Suprapubic skin (tissue), 4 donors: ENCODE measurements around the gene C3orf52. TPM values are rescaled to one million over a fixed set of nuclear protein-coding genes. Genes with fewer than 3 reads are reported as not detected.

Experiments
- DNase-seq, 2 donors: peaks; one replicate each; pipeline ENCODE4 v3.0.0-alpha.2; 2019; ENCODE audit warnings: low spot score in 2 of 2
- H3K27ac ChIP-seq: fragments of 200-600 bp; sonication (generic); one replicate; pipeline ENCODE4 v1.5.1; 2019
- H3K27me3 ChIP-seq: fragments of 200-600 bp; sonication (generic); one replicate; pipeline ENCODE4 v1.5.1; 2019
- H3K36me3 ChIP-seq: fragments of 200-600 bp; sonication (generic); one replicate; pipeline ENCODE4 v1.5.1; 2019
- H3K4me1 ChIP-seq: fragments of 200-600 bp; sonication (generic); one replicate; pipeline ENCODE4 v1.5.1; 2019
- H3K4me3 ChIP-seq: fragments of 200-600 bp; sonication (generic); one replicate; pipeline ENCODE4 v1.5.1; 2019; ENCODE audit warnings: mild to moderate bottlenecking
- H3K9me3 ChIP-seq: fragments of 200-600 bp; sonication (generic); one replicate; pipeline ENCODE4 v1.5.1; 2019
- EP300 ChIP-seq: sonication (generic); formaldehyde crosslinking; IDR thresholded peaks from one replicate; pipeline ENCODE4 v1.6.1; 2017; ENCODE audit warnings: antibody characterized with exemption
- POLR2A ChIP-seq, 2 donors: fragments of 450-650 bp; IDR thresholded peaks; one replicate each; pipeline ENCODE4 v1.6.1; 2017; ENCODE audit warnings: antibody characterized with exemption in 2 of 2, mild to moderate bottlenecking in 2 of 2, moderate library complexity in 2 of 2
- POLR2AphosphoS5 ChIP-seq, 3 donors: sonication (generic); formaldehyde crosslinking; IDR thresholded peaks; one replicate each; pipeline ENCODE4 v1.6.1; 2017; ENCODE audit warnings: antibody characterized with exemption in 3 of 3
- WGBS: methylation state at CpG from one replicate; pipeline ENCODE4 v1.1.5; 2018; 5-methylcytosine and 5-hydroxymethylcytosine counted together
- total RNA-seq, 4 donors: library from RNA; depleted of rRNA; stranded (reverse); fragments of >200 nt; gene quantifications; one replicate each; pipeline ENCODE4 v1.1.0, GENCODE V29; 2016
- TF ChIP-seq, protein P1 (sequence below), 2 donors: fragments of 200-600 bp in 1 of 2; fragments of 450-650 bp in 1 of 2; sonication (generic) in 1 of 2; IDR thresholded peaks; one replicate each; pipeline ENCODE4 v1.5.1; 2016 to 2019; ENCODE audit warnings: antibody characterized with exemption in 2 of 2, mild to moderate bottlenecking in 1 of 2, moderate library complexity in 1 of 2

C3orf52 gene
- total RNA-seq, 4 donors from 2014 or later = 78.8 to 183 (median 96.7) TPM

DNA sequence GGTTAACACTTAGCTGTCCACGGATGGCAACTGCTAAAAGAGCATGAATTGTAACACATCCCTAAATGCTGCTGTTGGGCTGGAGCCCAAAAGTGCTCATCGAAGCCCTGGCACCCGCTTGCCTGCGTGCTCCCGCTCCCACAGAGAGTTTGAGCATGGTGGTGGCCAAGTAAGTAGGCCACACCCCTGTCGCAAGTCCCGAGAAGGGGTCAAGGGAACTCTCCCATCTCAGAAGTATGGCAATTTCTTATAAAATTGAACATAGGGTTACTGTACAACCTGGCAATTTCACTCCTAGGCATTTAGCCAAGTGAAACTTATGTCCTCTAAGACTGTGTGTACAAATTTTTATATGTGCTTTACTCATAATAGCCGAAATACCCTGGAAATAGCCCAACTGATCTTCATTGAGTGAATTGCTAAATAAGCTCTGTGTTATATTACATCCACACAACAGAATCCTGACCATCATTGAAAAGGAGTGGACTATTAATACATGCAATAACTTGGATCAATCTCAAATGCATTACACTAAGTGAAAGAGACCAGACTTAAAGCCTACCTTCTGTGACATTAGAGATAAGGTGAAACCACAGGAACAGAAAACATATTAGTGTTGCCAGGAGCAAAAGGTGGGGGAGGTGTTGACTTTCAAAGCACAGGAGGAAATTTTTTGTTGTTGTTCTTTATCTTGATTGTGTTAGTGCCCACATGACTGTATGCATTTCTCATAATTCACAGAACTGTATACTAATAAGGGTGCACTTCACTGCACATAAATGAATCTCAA, 48.3 kb downstream of the C3orf52 start:
- Histone ChIP-seq H3K9me3 (no peaks in the 10 kb centered on the region), H3K4me1 (peaks cover 6% of the 10 kb centered on the region), H3K27me3 (no peaks in the 10 kb centered on the region), H3K36me3 (no peaks in the 10 kb centered on the region), H3K4me3 (no peak overlapping the region), H3K27ac (no peak overlapping the region)
- DNase-seq = no peak
- WGBS = 66% methylated on average over 6 of the region's 8 CpGs
- no peak for TF ChIP-seq POLR2AphosphoS5 (IDR thresholded peaks at IDR 0.05)
- no peak for TF ChIP-seq EP300
- TF ChIP-seq, protein P1, sequence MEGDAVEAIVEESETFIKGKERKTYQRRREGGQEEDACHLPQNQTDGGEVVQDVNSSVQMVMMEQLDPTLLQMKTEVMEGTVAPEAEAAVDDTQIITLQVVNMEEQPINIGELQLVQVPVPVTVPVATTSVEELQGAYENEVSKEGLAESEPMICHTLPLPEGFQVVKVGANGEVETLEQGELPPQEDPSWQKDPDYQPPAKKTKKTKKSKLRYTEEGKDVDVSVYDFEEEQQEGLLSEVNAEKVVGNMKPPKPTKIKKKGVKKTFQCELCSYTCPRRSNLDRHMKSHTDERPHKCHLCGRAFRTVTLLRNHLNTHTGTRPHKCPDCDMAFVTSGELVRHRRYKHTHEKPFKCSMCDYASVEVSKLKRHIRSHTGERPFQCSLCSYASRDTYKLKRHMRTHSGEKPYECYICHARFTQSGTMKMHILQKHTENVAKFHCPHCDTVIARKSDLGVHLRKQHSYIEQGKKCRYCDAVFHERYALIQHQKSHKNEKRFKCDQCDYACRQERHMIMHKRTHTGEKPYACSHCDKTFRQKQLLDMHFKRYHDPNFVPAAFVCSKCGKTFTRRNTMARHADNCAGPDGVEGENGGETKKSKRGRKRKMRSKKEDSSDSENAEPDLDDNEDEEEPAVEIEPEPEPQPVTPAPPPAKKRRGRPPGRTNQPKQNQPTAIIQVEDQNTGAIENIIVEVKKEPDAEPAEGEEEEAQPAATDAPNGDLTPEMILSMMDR (IDR thresholded peaks at IDR 0.05) = no peak
- no peak for TF ChIP-seq POLR2A (IDR thresholded peaks at IDR 0.05)

DNA sequence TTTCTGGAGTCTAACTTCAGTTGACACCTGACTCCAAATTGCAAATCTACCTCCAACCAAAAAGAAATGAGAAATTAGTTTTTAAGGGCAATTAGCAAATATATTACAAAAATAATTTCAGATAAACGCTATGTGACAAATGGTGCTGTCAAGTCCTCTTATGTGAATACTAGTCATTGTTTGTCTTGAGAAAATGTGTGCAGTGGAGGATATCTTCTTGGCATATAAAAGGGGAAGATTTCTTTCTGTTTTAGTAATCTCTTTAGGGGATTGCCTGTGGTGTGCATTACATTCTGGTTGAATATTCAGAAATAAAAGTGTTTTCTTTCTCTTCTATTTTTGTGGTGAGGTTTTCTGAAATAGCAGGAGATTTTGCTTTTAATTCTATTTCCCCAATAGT, 49.9 kb downstream of the C3orf52 start:
- DNase-seq = no peak
- no peaks in the 10 kb centered on the region for H3K27me3 ChIP-seq
- no peak overlapping the region for H3K27ac ChIP-seq
- no peaks in the 10 kb centered on the region for H3K9me3 ChIP-seq
- no peak overlapping the region for H3K4me3 ChIP-seq
- peaks cover 6% of the 10 kb centered on the region for H3K4me1 ChIP-seq
- 69% methylated on average over 1 of the region's 1 CpG for WGBS
- TF ChIP-seq EP300 (no peak), POLR2A (IDR thresholded peaks at IDR 0.05) (no peak), POLR2AphosphoS5 (IDR thresholded peaks at IDR 0.05) (no peak)
- TF ChIP-seq, protein P1 (IDR thresholded peaks at IDR 0.05) = no peak
- H3K36me3 ChIP-seq = no peaks in the 10 kb centered on the region

DNA sequence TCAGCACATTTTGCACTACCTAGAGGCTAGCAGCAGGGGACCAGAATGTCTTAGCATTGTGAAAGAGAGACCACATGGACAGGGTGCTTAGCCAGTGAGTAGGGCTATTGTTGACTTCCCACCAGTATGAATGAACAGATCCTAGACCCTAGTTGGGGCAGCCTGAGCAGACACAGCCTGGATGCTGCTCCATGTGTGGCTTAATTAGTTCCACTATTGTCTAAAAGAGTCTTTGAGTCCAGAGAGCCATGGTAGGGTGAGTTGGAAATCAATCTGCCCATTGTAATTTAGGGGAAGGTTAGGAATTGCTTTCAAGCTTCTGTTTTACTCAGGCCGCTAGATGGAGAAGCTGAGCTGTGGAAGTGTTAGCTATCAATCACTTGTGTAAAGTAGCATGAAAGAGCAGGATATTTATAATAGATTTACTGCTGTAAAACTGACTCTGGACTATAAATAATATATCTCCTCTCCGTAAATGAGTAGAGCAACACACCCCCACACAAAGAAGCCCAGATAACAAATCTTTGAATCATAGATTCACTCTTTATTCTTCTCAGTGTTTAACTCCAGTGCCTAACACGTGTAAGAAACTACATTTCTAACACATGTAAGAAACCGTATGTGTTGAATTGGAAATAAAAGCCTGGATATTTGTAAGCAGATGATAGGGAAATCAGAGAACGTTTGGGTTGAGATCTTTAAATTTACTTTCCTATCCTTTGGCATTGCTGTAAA, 50.9 kb downstream of the C3orf52 start:
- 41% methylated on average over 5 of the region's 5 CpGs for WGBS

DNA sequence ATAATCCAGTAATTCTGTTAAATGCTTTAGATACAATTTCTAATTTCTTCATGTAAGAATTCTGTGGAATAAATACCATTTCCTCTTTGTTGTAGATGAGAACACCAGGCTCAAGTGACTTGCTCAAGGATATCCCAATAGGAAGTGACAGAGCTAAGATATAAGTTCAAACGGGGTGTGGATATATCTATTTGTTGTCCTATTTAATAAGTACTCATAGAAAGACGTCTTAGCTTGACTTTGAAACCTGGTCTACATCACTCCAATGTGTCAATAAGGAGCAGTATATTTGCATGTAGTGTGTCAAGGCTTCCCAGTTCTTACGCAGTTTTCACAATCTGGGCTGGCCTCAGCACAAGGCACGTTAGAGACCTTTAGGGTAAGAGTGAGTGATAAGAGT, 51.6 kb downstream of the C3orf52 start:
- H3K27me3 ChIP-seq = no peaks in the 10 kb centered on the region
- no peaks in the 10 kb centered on the region for H3K9me3 ChIP-seq
- no peak for TF ChIP-seq POLR2AphosphoS5 (IDR thresholded peaks at IDR 0.05)
- TF ChIP-seq, protein P1 (IDR thresholded peaks at IDR 0.05) = no peak
- H3K36me3 ChIP-seq = no peaks in the 10 kb centered on the region
- no peak overlapping the region for H3K4me3 ChIP-seq
- H3K27ac ChIP-seq = no peak overlapping the region
- H3K4me1 ChIP-seq = peaks cover under 1% of the 10 kb centered on the region
- 59% methylated on average over 4 of the region's 4 CpGs for WGBS
- no peak for DNase-seq

More for the DNA sequence above, 50.9 kb downstream of the C3orf52 start:
- H3K27ac ChIP-seq = no peak overlapping the region
- peaks cover 6% of the 10 kb centered on the region for H3K4me1 ChIP-seq
- TF ChIP-seq, protein P1 (IDR thresholded peaks at IDR 0.05) = peak in 1 of 2 donors; percentile 23
- no peak for TF ChIP-seq POLR2AphosphoS5 (IDR thresholded peaks at IDR 0.05)
- TF ChIP-seq POLR2A (IDR thresholded peaks at IDR 0.05) = no peak
- TF ChIP-seq EP300 = no peak
- H3K27me3 ChIP-seq = no peaks in the 10 kb centered on the region
- no peak overlapping the region for H3K4me3 ChIP-seq
- DNase-seq = no peak
- H3K36me3 ChIP-seq = no peaks in the 10 kb centered on the region
- H3K9me3 ChIP-seq = no peaks in the 10 kb centered on the region

DNA sequence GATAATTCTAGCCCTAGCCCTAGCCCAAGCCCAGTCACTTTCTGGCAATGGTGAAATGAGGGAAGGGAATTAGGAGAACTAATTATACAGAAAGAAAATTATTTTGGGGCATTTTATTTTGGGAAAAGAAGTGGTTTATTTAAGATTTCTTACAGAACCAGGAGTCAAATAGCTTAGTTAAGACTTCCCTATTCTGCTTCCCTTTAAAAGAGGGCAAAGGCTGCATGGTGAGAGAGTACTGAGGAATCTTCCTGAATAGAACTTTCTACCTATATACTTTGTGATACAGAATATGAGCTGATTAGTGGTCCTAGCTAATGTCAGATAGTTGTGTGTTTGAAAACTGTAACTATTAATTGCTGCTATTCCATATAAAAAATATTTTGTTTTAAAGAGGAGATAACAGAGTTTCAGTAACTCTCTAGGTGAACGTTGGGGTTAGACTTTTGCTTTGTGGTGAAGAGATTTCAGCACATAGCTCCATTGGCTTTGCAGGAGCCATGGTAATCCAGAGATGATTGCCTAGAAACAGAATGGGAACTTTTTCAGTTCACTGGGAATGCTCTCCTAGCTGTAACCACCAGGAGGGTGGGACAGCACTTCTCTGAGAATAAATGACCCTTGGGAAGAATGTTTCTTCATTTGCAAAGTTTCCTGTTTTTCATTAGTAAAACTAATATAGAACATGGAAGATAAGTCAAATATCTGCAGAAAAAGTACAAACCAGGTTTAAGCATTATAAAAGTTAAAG, 52.2 kb downstream of the C3orf52 start:
- 53% methylated on average over 1 of the region's 1 CpG for WGBS
- Histone ChIP-seq H3K36me3 (no peaks in the 10 kb centered on the region), H3K9me3 (no peaks in the 10 kb centered on the region), H3K27me3 (no peaks in the 10 kb centered on the region), H3K4me1 (no peaks in the 10 kb centered on the region), H3K27ac (no peak overlapping the region), H3K4me3 (no peak overlapping the region)
- TF ChIP-seq POLR2AphosphoS5 (IDR thresholded peaks at IDR 0.05) = no peak
- no peak for DNase-seq
